ENCODE data around the gene EGLN3. TPM values are rescaled to one million over a fixed set of nuclear protein-coding genes. Genes with fewer than 3 reads are reported as not detected.

EGLN3 gene
- total and polyA plus RNA-seq, 2 donors (not counting 3 experiments of a cell fraction or from before 2014, with no cell fraction given) = 0.20 TPM; not detected in 1

DNA sequence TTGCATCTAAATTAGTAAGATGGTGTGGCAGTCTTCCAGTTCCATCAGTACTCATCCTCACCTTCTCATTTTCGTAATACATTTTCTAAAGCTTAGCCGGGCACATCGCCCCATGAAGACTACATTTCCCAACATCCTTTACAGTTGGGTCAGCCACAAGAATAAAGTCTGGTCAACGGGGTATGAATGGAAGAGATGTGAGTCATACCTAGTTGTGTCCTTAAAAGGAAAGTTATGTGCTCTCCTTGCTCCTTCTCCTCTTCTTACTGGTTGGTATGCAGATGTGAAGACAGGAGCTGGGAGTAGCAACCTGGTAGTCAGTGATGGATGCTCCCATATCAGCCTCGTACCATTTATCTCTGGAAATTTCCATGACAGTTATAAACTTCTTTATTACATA lies 35.9 kb upstream of the EGLN3 start:
- H3K9me3 ChIP-seq (replicated peaks; ENCODE audit: control insufficient read depth, insufficient read depth, low read length) = no peaks in the 10 kb centered on the region

GRCh38 chr14:33985242-33985641 lies 34.4 kb upstream of the EGLN3 start:
- no peak overlapping the region for H2AFZ ChIP-seq (ENCODE audit: low read depth, low read length)
- H3K4me2 ChIP-seq (ENCODE audit: insufficient read depth, low read length) = no peak overlapping the region
- intact Hi-C loops (cut with micrococcal nuclease) = no loop called here
- H4K20me1 ChIP-seq (replicated peaks; ENCODE audit: control insufficient read depth, extremely low read depth, insufficient read depth, low read length) = no peaks in the 10 kb centered on the region
- ChIA-PET CTCF (interaction anchor here (1.2 kb wide), 1 partner anchor 113 kb away, joined by 4 read pairs; no protein-coding TSS in a partner anchor), POLR2A (no interaction called here)
- DNase-seq (ENCODE audit: low read depth, low spot score) = no peak
- H3K9me3 ChIP-seq (replicated peaks; ENCODE audit: control insufficient read depth, insufficient read depth, low read length) = no peaks in the 10 kb centered on the region
- H3K4me1 ChIP-seq (ENCODE audit: control insufficient read depth, extremely low read depth, insufficient read depth, low read length) = no peaks in the 10 kb centered on the region
- H3K27me3 ChIP-seq (ENCODE audit: control insufficient read depth in 2 of 2, insufficient read depth in 2 of 2, low read length in 2 of 2) = peaks cover 0 to 2% of the 10 kb centered on the region in 2 experiments
- no peak for TF ChIP-seq POLR2AphosphoS5 (IDR thresholded peaks at IDR 0.05; ENCODE audit: insufficient read depth, low read depth, low read length)
- no peak for TF ChIP-seq JUN (IDR thresholded peaks at IDR 0.05; ENCODE audit: borderline replicate concordance, insufficient read depth, insufficient read length, low read depth)
- no peak for TF ChIP-seq EZH2 (IDR thresholded peaks at IDR 0.05; ENCODE audit: borderline replicate concordance, low read depth, low read length, severe bottlenecking)
- TF ChIP-seq FOS (IDR thresholded peaks at IDR 0.05; ENCODE audit: borderline replicate concordance, insufficient read depth, low read length) = no peak
- TF ChIP-seq, protein P1, sequence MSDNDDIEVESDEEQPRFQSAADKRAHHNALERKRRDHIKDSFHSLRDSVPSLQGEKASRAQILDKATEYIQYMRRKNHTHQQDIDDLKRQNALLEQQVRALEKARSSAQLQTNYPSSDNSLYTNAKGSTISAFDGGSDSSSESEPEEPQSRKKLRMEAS (IDR thresholded peaks at IDR 0.05; ENCODE audit: insufficient read depth, insufficient read length) = no peak
- TF ChIP-seq, protein P2, sequence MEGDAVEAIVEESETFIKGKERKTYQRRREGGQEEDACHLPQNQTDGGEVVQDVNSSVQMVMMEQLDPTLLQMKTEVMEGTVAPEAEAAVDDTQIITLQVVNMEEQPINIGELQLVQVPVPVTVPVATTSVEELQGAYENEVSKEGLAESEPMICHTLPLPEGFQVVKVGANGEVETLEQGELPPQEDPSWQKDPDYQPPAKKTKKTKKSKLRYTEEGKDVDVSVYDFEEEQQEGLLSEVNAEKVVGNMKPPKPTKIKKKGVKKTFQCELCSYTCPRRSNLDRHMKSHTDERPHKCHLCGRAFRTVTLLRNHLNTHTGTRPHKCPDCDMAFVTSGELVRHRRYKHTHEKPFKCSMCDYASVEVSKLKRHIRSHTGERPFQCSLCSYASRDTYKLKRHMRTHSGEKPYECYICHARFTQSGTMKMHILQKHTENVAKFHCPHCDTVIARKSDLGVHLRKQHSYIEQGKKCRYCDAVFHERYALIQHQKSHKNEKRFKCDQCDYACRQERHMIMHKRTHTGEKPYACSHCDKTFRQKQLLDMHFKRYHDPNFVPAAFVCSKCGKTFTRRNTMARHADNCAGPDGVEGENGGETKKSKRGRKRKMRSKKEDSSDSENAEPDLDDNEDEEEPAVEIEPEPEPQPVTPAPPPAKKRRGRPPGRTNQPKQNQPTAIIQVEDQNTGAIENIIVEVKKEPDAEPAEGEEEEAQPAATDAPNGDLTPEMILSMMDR (IDR thresholded peaks at IDR 0.05; ENCODE audit: extremely low read depth in 1 of 2, insufficient read depth in 1 of 2, low read depth in 1 of 2, low read length in 2 of 2) = no peak
- TF ChIP-seq MYC (IDR thresholded peaks at IDR 0.05; ENCODE audit: low read depth, low read length) = no peak
- TF ChIP-seq POLR2A (IDR thresholded peaks at IDR 0.05; ENCODE audit: low read depth, low read length) = no peak
- no peak for TF ChIP-seq GATA2 (IDR thresholded peaks at IDR 0.05; ENCODE audit: insufficient read depth, insufficient read length, low read depth, low read length)
- no peak for FAIRE-seq
- no peaks in the 10 kb centered on the region for H3K9me1 ChIP-seq (replicated peaks; ENCODE audit: control insufficient read depth, extremely low read depth, insufficient read depth, low read length)
- no TSS peak for BruUV-seq (replicated peaks)
- H3K27ac ChIP-seq (ENCODE audit: insufficient read depth, low read depth, low read length) = no peak overlapping the region
- H3K4me3 ChIP-seq (replicated peaks in 1 of 3; ENCODE audit: insufficient read depth in 1 of 3, low read depth in 1 of 3, low read length in 3 of 3) = no peak overlapping the region
- dilution Hi-C loops (cut with MboI; ENCODE audit: extremely low pct_ligation_motif_present, low sequenced_read_pairs) = no loop called here
- H3K79me2 ChIP-seq (ENCODE audit: control insufficient read depth, insufficient read depth, low read length) = no peaks in the 10 kb centered on the region
- H3K9ac ChIP-seq (replicated peaks; ENCODE audit: extremely low read depth, insufficient read depth, low read length) = no peak overlapping the region
- no peaks in the 10 kb centered on the region for H3K36me3 ChIP-seq (ENCODE audit: control insufficient read depth in 2 of 2, extremely low read depth in 1 of 2, insufficient read depth in 2 of 2, low read length in 2 of 2)

More for the DNA sequence above, 35.9 kb upstream of the EGLN3 start:
- Histone ChIP-seq H3K27me3 (ENCODE audit: control insufficient read depth in 2 of 2, insufficient read depth in 2 of 2, low read length in 2 of 2) (peaks cover 0 to 2% of the 10 kb centered on the region in 2 experiments), H3K4me3 (replicated peaks in 1 of 3; ENCODE audit: insufficient read depth in 1 of 3, low read depth in 1 of 3, low read length in 3 of 3) (no peak overlapping the region), H3K4me1 (ENCODE audit: control insufficient read depth, extremely low read depth, insufficient read depth, low read length) (no peaks in the 10 kb centered on the region), H2AFZ (ENCODE audit: low read depth, low read length) (no peak overlapping the region), H4K20me1 (replicated peaks; ENCODE audit: control insufficient read depth, extremely low read depth, insufficient read depth, low read length) (no peaks in the 10 kb centered on the region), H3K4me2 (ENCODE audit: insufficient read depth, low read length) (no peak overlapping the region), H3K9me1 (replicated peaks; ENCODE audit: control insufficient read depth, extremely low read depth, insufficient read depth, low read length) (no peaks in the 10 kb centered on the region), H3K27ac (ENCODE audit: insufficient read depth, low read depth, low read length) (no peak overlapping the region), H3K79me2 (ENCODE audit: control insufficient read depth, insufficient read depth, low read length) (no peaks in the 10 kb centered on the region), H3K9ac (replicated peaks; ENCODE audit: extremely low read depth, insufficient read depth, low read length) (no peak overlapping the region), H3K36me3 (ENCODE audit: control insufficient read depth in 2 of 2, extremely low read depth in 1 of 2, insufficient read depth in 2 of 2, low read length in 2 of 2) (no peaks in the 10 kb centered on the region)
- CTCF ChIA-PET = no interaction called here
- no TSS peak for BruUV-seq (replicated peaks)
- FAIRE-seq (no peak), DNase-seq (ENCODE audit: low read depth, low spot score) (peak; percentile 3)
- dilution Hi-C loops (cut with MboI; ENCODE audit: extremely low pct_ligation_motif_present, low sequenced_read_pairs) (no loop called here), intact Hi-C loops (cut with micrococcal nuclease) (no loop called here)
- TF ChIP-seq POLR2AphosphoS5 (IDR thresholded peaks at IDR 0.05; ENCODE audit: insufficient read depth, low read depth, low read length) = no peak
- peak; percentile 40 for TF ChIP-seq FOS (IDR thresholded peaks at IDR 0.05; ENCODE audit: borderline replicate concordance, insufficient read depth, low read length)
- POLR2A ChIA-PET = no interaction called here

Data from endothelial cell of umbilical vein (primary cell).